Fibroblast of skin of scalp (primary cell): Measurements from ENCODE around the gene ZNF564. TPM values are rescaled to one million over a fixed set of nuclear protein-coding genes. Genes with fewer than 3 reads are reported as not detected.
A peak's percentile ranks its signal among the peaks of the same experiment; 100 is the strongest.
"Not testable (repeated sequence)": the region's sequence is repeated elsewhere in the genome, so short reads cannot be mapped to it uniquely, and the experiment has no call there.

Source experiments
- DNase-seq: peaks from one replicate; pipeline ENCODE4 v3.0.0-alpha.2; 2013
- polyA plus RNA-seq, 2 experiments: library from polyadenylated mRNA; unstranded; fragments of 120-200 nt; gene quantifications; one replicate each; pipeline ENCODE4 v1.2.1, GENCODE V29; 2013; ENCODE audit not compliant: insufficient read length in 2 of 2

The ZNF564 gene
- polyA plus RNA-seq (2013, experiment 1 of 2; ENCODE audit: insufficient read length), result 3.4 TPM
- 4.5 TPM for polyA plus RNA-seq (2013, experiment 2 of 2; ENCODE audit: insufficient read length)

DNA sequence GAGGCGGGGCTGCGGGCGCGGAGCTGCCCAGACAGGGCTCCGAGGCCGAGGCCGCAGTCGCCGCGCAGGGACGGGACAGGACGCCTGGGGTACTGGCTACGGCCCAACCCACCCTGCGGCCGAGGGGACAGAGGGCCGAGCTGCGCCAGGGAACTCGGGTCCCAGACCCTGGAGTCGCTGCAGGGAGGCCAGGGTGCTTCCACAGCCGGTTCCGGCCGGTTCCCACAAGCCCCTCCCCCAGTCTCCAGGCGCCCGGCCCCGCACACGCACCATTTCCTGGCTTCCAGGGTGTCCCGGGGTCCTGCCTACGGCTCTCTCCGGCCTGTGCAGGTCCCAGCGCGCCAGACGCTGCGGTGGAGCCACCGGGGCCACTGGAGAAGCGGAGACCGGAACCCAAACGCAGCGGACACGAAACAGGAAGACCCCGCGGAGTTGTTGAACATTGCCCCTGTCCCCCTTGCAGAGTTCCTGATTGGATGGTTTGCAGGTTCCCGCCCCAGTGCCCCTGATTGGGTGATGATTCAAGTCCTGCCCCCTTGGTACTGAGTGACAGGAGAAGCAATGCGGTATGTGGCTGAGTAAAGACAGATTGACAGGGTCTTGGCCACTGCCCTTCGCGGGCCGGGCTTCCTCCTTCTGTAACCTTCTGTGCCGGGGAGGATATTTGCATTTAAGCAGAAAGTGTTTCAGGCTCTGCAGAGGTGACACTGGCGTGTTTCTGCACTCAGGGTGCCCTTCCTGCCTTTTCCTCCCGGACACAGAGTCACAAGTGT lies at the start of gene ZNF564:
ZNF564 (minus strand) TSS at position 423 of the 773 bp plus-strand sequence; CDS start at position 273, 150 bp downstream.
- DNase-seq, result peak; percentile 99

GRCh38 chr19:12597594-12597993 lies 46.3 kb upstream of the ZNF564 start:
- DNase-seq, result no peak

DNA sequence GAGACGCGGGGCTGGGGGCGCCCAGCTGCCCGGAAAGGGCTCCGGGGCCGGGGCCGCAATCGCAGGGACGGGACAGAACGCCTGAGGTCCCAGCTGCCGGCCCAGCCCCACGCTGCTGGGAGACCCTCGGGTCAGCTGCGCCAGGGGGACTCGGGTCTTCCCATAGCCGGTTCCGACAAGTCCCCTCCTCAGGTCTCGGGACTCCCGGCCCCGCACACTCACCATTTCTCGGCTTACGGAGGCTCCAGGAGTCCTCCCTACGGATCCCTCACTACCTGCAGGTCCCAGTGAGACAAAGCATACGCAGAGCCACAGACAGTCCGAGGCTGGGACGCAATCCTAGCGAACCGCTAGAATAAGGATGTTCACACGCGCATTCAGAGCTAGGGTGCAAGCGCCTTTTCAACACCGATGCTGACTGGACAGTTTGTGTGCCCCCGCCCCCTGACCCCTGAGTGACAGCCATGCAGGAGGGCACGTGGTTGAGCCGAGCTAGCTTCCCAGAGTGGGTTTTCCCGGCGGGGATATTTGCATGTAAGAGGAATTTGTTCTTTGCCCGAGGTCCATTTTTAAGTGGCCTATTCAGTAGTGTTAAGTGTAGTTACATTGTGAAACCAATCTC lies 45.8 kb upstream of the ZNF564 start:
- DNase-seq, result no peak

DNA sequence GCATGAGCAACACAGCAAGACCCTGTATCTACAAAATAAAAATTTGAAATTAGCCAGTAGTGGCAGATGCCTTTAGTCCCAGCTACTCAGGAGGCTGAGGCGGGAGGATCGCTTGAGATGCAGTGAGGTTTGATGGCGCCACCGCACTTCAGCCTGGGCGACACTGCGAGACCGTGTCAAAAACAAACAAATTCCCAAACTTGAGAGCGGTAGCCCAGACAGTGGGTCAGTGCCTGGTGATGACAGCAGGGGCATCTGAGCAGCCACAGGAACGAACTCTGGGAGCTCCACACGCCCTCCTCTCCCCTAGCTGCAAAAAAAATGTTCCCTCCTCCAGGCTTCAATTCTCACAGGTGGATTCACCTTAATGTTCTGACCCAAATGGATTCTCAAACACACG lies 45.2 kb upstream of the ZNF564 start:
- DNase-seq, result no peak

GRCh38 chr19:12581100-12581499 lies 29.8 kb upstream of the ZNF564 start:
- DNase-seq, result peak; percentile 5

- peak; percentile 59 for DNase-seq
Observed at GRCh38 chr19:12580180-12580694, 29.0 kb upstream of the ZNF564 start.

- no peak for DNase-seq
Observed at GRCh38 chr19:12578641-12579040, 27.4 kb upstream of the ZNF564 start.

- no peak for DNase-seq
Observed at GRCh38 chr19:12574036-12574435, 22.8 kb upstream of the ZNF564 start.

GRCh38 chr19:12567951-12568350 lies 16.7 kb upstream of the ZNF564 start:
- DNase-seq, result peak; percentile 9

DNA sequence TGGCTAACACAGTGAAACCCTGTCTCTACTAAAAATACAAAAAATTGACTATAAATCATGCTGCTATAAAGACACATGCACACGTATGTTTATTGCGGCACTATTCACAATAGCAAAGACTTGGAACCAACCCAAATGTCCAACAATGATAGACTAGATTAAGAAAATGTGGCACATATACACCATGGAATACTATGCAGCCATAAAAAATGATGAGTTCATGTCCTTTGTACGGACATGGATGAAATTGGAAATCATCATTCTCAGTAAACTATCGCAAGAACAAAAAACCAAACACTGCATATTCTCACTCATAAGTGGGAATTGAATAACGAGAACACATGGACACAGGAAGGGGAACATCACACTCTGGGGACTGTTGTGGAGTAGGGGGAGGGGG lies 15.1 kb upstream of the ZNF564 start:
- DNase-seq, result not testable (repeated sequence)

- peak; percentile 90 for DNase-seq
Observed at GRCh38 chr19:12564016-12564664, 12.9 kb upstream of the ZNF564 start.

GRCh38 chr19:12555456-12555930 lies 4.2 kb upstream of the ZNF564 start:
- DNase-seq, result no peak

- DNase-seq, result no peak
Observed at GRCh38 chr19:12546903-12547302, 4.4 kb downstream of the ZNF564 start.

DNA sequence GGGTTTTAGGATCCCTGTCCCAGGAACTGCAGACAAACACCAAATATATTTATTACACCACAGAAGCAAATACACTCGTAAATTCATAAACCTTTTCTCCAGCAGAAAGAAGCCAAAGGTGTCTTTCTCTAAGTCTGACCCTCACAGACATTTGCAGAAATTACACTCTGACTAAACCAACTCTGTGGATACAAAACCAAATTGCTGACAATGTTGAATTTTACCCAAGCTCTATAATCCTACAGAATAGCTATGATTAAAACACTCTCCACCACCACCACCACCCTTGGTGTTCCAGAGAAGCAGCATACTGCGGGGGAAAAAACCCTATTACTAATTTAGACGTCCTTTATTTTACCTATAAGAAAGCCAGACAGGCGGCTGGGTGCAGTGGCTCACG lies 5.2 kb downstream of the ZNF564 start:
- DNase-seq, result no peak

DNA sequence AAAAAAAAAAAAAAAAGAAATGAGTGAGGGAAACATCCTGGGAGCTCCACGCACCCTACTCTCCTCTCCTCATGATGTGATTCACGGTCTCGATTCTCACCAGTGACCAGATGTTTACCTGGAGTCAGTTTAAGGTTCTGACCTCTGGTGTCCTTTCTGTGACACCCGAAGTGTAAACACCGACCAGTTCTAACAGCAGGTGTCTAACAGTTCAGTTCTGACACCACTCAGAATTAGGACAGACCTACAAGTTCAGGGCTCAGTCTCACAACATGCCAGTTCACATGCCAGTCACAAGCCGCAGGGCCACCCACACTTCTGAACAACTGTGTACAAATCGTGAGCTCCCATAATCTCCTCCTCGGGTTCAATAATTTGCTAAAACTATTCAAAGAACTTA lies 6.0 kb downstream of the ZNF564 start:
- DNase-seq, result no peak

- DNase-seq, result no peak
Observed at GRCh38 chr19:12544401-12544876, 6.8 kb downstream of the ZNF564 start.

- no peak for DNase-seq
Observed at GRCh38 chr19:12543855-12544254, 7.4 kb downstream of the ZNF564 start.

DNA sequence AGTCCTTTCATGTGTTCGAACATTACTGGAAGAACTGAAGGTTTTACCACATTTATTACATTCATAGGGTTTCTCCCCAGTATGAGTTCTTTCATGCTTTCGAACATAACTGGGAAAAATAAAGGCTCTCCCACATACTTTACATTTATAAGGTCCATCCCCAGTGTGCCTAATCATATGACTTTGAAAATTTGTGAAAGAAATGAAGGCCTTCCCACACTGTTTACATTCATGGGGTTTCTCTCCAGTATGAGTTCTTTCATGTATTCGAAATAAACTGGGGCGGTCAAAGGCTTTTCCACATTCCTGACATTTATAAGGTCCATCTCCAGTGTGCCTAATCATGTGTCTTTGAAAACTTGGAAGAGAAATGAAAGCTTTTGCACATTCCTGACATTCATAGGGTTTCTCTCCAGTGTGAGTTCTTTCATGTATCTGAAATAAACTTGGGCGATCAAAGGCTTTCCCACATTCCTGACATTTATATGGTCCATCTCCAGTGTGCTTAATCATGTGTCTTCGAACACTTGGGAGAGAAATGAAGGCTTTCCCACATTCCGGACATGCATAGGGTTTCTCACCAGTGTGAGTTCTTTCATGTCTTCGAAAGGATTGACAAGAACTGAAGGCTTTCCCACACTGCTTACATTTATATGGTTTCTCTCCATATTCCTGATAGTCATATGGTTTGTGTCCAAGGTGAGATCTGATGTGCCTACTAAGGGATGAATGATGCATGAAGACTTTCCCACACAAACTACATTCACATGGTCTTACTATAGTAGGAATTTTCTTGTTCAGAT lies 24.0 kb downstream of the ZNF564 start:
- peak; percentile 33 for DNase-seq

- no peak for DNase-seq
Observed at GRCh38 chr19:12526542-12526941, 24.7 kb downstream of the ZNF564 start.

DNA sequence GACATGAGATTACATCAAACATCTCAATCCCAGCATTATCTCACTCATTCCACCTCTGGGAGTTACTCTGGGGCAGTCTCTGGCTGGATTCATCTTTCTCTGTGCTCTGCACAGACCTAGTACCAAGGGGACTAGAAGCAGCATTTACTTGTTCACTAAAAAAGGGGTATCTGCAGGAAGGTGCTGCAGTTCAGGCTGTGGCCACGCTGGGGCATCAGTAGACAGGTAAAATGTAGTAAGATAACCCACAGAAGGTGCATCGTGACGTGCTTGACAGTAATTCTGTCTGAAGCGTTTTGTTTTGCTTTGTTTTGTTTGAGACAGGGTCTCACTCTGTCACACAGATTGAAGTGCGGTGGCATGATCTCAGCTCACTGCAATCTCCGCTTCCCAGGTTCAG lies 29.3 kb downstream of the ZNF564 start:
- DNase-seq, result no peak

DNA sequence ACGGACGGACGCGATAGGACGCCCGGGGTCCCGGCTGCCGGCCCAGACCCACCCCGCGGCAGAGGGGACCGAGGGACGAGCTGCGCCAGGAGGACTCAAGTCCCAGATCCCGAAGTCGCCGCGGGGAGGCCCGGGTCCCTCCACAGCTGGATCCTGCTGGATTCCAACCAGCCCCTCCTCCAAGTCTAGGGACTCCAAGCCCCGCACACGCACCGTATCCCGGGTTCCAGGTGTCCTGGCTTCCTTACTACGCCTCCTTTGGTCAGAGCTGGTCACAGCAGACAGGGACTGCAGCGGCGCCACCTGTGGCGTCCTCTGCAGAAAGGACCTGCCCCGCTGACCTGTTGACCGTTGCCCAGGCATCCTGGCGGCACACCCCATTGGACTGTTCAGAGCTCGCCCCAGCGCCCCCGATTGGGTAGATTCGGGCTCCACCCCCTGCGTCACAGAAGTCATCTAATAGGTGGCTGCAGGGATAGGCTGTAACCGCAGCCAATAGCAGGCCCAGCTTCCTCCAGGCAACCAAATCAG lies 37.7 kb downstream of the ZNF564 start:
- no peak for DNase-seq

- DNase-seq, result no peak
Observed at GRCh38 chr19:12497032-12497431, 54.2 kb downstream of the ZNF564 start.
